Astrocyte of the spinal cord (primary cell): ENCODE results near the gene HCST.

ENCODE experiments used
- DNase-seq: peaks from one replicate; pipeline ENCODE4 v3.0.0; 2011; ENCODE audit warnings: low read depth, low spot score
- H3K4me3 ChIP-seq: 2 replicates; pipeline ENCODE4 v1.5.1; 2011; ENCODE audit warnings: low read depth, mild to moderate bottlenecking, low read length, moderate library complexity
- CTCF ChIP-seq: IDR thresholded peaks from 2 replicates; pipeline ENCODE4 v1.5.1; 2012; ENCODE audit warnings: low read depth, mild to moderate bottlenecking, low read length, inconsistent platforms
- in situ Hi-C: cut with HindIII; loops from 2 replicates; pipeline ENCODE4 v1.10.0; 2017; ENCODE audit warnings: low sequenced_read_pairs

The HCST gene

GRCh38 chr19:35928507-35928906, 26.2 kb downstream of the HCST start:
- TF ChIP-seq CTCF = no peak
- in situ Hi-C loops = no loop called here
- no peak for DNase-seq
- no peak overlapping the region for H3K4me3 ChIP-seq

- no peak for TF ChIP-seq CTCF
- H3K4me3 ChIP-seq = no peak overlapping the region
- DNase-seq = no peak
- in situ Hi-C loops = no loop called here
These were observed 27.5 kb downstream of the HCST start for GRCh38 chr19:35929876-35930275.

GRCh38 chr19:35931161-35931873, 29.0 kb downstream of the HCST start:
- peak overlapping the region; percentile 24 for H3K4me3 ChIP-seq
- TF ChIP-seq CTCF = peak; percentile 91
- DNase-seq = peak; percentile 100
- in situ Hi-C loops = no loop called here

- TF ChIP-seq CTCF = no peak
- DNase-seq = no peak
- in situ Hi-C loops = no loop called here
- no peak overlapping the region for H3K4me3 ChIP-seq
These were observed 29.5 kb downstream of the HCST start for GRCh38 chr19:35931874-35932202.

GRCh38 chr19:35932291-35932936, 30.1 kb downstream of the HCST start:
- in situ Hi-C loops = no loop called here
- no peak overlapping the region for H3K4me3 ChIP-seq
- no peak for TF ChIP-seq CTCF
- no peak for DNase-seq

GRCh38 chr19:35935911-35936737, 33.8 kb downstream of the HCST start, which contains the start of gene LRFN3:
Gene LRFN3 (plus strand): TSS chr19:35936374. CDS start chr19:35939426, 3,052 bp downstream.
- in situ Hi-C loops = no loop called here
- TF ChIP-seq CTCF = no peak
- peak; percentile 73 for DNase-seq
- peak within 1 kb of the TSS; percentile 63 for H3K4me3 ChIP-seq
